ENCODE results near the gene ATP11C.

Gene ATP11C

GRCh38 chrX:139909712-139910111, 23.1 kb downstream of the ATP11C start:
- no peaks in the 10 kb centered on the region for H3K36me3 ChIP-seq
- no peaks in the 10 kb centered on the region for H3K27me3 ChIP-seq
- H3K4me1 ChIP-seq, result no peaks in the 10 kb centered on the region
- TF ChIP-seq, protein P1, sequence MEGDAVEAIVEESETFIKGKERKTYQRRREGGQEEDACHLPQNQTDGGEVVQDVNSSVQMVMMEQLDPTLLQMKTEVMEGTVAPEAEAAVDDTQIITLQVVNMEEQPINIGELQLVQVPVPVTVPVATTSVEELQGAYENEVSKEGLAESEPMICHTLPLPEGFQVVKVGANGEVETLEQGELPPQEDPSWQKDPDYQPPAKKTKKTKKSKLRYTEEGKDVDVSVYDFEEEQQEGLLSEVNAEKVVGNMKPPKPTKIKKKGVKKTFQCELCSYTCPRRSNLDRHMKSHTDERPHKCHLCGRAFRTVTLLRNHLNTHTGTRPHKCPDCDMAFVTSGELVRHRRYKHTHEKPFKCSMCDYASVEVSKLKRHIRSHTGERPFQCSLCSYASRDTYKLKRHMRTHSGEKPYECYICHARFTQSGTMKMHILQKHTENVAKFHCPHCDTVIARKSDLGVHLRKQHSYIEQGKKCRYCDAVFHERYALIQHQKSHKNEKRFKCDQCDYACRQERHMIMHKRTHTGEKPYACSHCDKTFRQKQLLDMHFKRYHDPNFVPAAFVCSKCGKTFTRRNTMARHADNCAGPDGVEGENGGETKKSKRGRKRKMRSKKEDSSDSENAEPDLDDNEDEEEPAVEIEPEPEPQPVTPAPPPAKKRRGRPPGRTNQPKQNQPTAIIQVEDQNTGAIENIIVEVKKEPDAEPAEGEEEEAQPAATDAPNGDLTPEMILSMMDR (IDR thresholded peaks at IDR 0.05; ENCODE audit: low read depth, low read length), result no peak
- no peak for DNase-seq
- H3K9me3 ChIP-seq, result no peaks in the 10 kb centered on the region
- H3K4me3 ChIP-seq (ENCODE audit: low read depth, low read length), result no peak overlapping the region

GRCh38 chrX:139907078-139907477, 25.8 kb downstream of the ATP11C start:
- DNase-seq, result no peak
- TF ChIP-seq, protein P1 (IDR thresholded peaks at IDR 0.05; ENCODE audit: low read depth, low read length), result no peak
- Histone ChIP-seq H3K4me3 (ENCODE audit: low read depth, low read length) (no peak overlapping the region), H3K4me1 (no peaks in the 10 kb centered on the region), H3K27me3 (no peaks in the 10 kb centered on the region), H3K9me3 (no peaks in the 10 kb centered on the region), H3K36me3 (no peaks in the 10 kb centered on the region)

- no peak for DNase-seq
- no peak overlapping the region for H3K4me3 ChIP-seq (ENCODE audit: low read depth, low read length)
- TF ChIP-seq, protein P1 (IDR thresholded peaks at IDR 0.05; ENCODE audit: low read depth, low read length), result no peak
- H3K27me3 ChIP-seq, result no peaks in the 10 kb centered on the region
- H3K9me3 ChIP-seq, result no peaks in the 10 kb centered on the region
- H3K36me3 ChIP-seq, result no peaks in the 10 kb centered on the region
- no peaks in the 10 kb centered on the region for H3K4me1 ChIP-seq
Measured at GRCh38 chrX:139905743-139906142, 27.1 kb downstream of the ATP11C start.

DNA sequence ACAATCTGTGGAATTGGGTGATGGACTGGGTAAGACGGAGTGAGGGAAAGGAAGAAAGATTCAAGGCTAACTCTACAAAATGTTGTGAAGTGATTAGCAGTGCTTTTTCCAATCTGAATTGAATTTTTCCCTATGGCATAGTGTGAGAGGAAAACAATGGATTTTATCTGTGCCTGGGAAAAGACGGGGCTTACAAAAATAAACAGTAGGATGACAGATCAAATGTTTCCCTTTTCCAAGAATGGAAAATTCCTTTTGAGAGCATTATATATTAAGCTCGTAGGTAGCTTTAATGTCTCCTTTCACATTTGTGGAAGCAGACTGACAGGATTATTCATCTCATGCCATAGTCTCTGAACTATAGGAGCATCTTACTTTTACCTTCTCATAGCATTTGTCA, 27.8 kb downstream of the ATP11C start:
- DNase-seq, result no peak
- Histone ChIP-seq H3K4me3 (ENCODE audit: low read depth, low read length) (no peak overlapping the region), H3K36me3 (no peaks in the 10 kb centered on the region), H3K9me3 (no peaks in the 10 kb centered on the region), H3K4me1 (no peaks in the 10 kb centered on the region), H3K27me3 (no peaks in the 10 kb centered on the region)
- TF ChIP-seq, protein P1 (IDR thresholded peaks at IDR 0.05; ENCODE audit: low read depth, low read length), result no peak

- Histone ChIP-seq H3K4me1 (no peaks in the 10 kb centered on the region), H3K4me3 (ENCODE audit: low read depth, low read length) (no peak overlapping the region), H3K9me3 (no peaks in the 10 kb centered on the region), H3K36me3 (no peaks in the 10 kb centered on the region), H3K27me3 (no peaks in the 10 kb centered on the region)
- TF ChIP-seq, protein P1 (IDR thresholded peaks at IDR 0.05; ENCODE audit: low read depth, low read length), result no peak
- no peak for DNase-seq
Measured at GRCh38 chrX:139903210-139903609, 29.6 kb downstream of the ATP11C start.

GRCh38 chrX:139902559-139902958, 30.3 kb downstream of the ATP11C start:
- Histone ChIP-seq H3K36me3 (no peaks in the 10 kb centered on the region), H3K9me3 (no peaks in the 10 kb centered on the region), H3K27me3 (no peaks in the 10 kb centered on the region), H3K4me1 (no peaks in the 10 kb centered on the region), H3K4me3 (ENCODE audit: low read depth, low read length) (no peak overlapping the region)
- TF ChIP-seq, protein P1 (IDR thresholded peaks at IDR 0.05; ENCODE audit: low read depth, low read length), result no peak
- no peak for DNase-seq
